Measurements from ENCODE around the gene PLOD3. TPM values are rescaled to one million over a fixed set of nuclear protein-coding genes. Genes with fewer than 3 reads are reported as not detected.

The PLOD3 gene
- total and polyA plus RNA-seq, 9 of the 15 experiments (the other 6 are each of a cell fraction or from before 2014, with no cell fraction given), result 2.8 to 101 (median 30.9) TPM

DNA sequence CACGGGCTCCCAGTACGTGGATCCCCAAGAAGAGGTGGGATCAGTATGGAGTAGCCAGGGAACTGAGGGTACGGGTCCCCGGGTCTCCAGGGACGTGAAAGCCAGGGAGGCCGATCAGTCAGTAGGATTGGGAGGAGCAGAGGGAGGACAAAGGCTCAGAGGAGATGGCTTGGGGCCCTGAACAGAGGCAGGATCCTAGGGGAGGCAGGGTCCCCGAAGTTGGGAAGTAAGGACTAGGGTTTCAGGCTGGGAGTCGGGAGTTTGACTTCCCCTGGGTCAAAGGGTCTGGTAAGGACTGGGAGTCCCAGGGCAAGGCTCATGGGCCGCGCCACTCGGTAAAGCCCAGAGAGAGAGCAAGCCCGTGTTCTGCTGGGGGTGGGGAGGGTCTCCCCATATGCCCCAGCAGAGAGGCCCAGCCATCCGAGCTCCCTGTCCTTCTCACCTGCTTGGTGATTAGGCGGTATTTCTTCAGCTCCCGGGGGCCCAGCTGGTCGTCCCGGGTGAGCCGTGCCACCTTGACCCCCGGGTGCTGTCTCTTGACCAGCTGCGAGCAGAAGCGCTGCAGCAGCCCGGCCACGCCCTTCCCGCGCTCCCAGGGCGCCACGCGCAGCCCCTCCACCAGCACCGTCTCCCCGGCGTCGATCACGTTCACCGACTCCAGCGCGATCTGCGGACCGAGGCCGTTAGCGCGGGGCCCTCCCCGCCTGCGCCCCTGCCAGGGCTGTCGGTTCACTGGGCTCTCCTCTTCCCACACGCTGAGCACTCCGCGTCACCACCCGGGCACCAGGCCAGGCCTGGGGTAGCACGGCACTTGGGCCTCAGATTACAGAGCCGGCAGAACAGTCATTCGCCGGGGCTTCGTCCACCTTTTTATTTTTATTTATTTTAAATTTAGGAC is 44.3 kb downstream of the PLOD3 start:
- intact Hi-C loops (cut with micrococcal nuclease) (no loop called here), in situ Hi-C loops (cut with MboI) (no loop called here)
- peaks cover 21 to 48% of the 10 kb centered on the region in 2 experiments for H3K4me1 ChIP-seq (replicated peaks in 1 of 2; ENCODE audit: control insufficient read depth in 2 of 2, insufficient read depth in 2 of 2, low read length in 2 of 2)
- H3K4me2 ChIP-seq (ENCODE audit: insufficient read depth, low read length), result peak overlapping the region; percentile 57
- H3K9ac ChIP-seq (ENCODE audit: insufficient read depth in 1 of 2, low read depth in 2 of 2, low read length in 2 of 2), result peak overlapping the region in 1 of 2 experiments; percentile 84; a peak in 2 of 4 replicates
- WGBS (ENCODE audit: insufficient coverage, low coverage, missing lambda C conversion rate), result 19% methylated on average over 53 of the region's 53 CpGs
- FAIRE-seq (no peak), DNase-seq (ENCODE audit: extremely low read depth in 1 of 4, low spot score in 3 of 4) (peak; percentile 41 to 60 (median 52)), ATAC-seq (peak; percentile 13)
- H3K9me1 ChIP-seq (ENCODE audit: control insufficient read depth, insufficient read depth, low read length), result peaks cover 6% of the 10 kb centered on the region
- no peaks in the 10 kb centered on the region for H3K9me3 ChIP-seq (replicated peaks; ENCODE audit: control insufficient read depth, insufficient read depth, low read depth, low read length)
- H2AFZ ChIP-seq (ENCODE audit: low read depth, low read length), result peak overlapping the region; percentile 92
- H4K20me1 ChIP-seq (replicated peaks; ENCODE audit: control insufficient read depth, insufficient read depth, low read length), result peaks cover 14% of the 10 kb centered on the region
- BruUV-seq (replicated peaks), result no TSS peak
- peaks cover 36 to 46% of the 10 kb centered on the region in 2 experiments; a peak in 4 of 5 replicates for H3K27me3 ChIP-seq (ENCODE audit: control insufficient read depth in 2 of 2, insufficient read depth in 2 of 2, low read length in 2 of 2)
- no peak overlapping the region for H3K27ac ChIP-seq (ENCODE audit: extremely low read depth, low read depth, low read length)
- POLR2A ChIA-PET, result interaction anchor here (0.7 to 1.0 kb wide), 8 partner anchors 7 to 728 kb away, joined by 3 to 5 read pairs (median 4); partner anchors contain the start of genes PLOD3, VGF and ZNHIT1
- CTCF ChIA-PET (ENCODE audit: low intra/inter-chr PET ratio), result interaction anchor here (1.1 kb wide), 1 partner anchor 109 kb away, joined by 3 read pairs; no protein-coding TSS in a partner anchor
- no peak overlapping the region for H3K4me3 ChIP-seq
- H3K36me3 ChIP-seq (ENCODE audit: control insufficient read depth, insufficient read depth, low read length), result no peaks in the 10 kb centered on the region
- H3K79me2 ChIP-seq (ENCODE audit: control insufficient read depth, insufficient read depth, low read length), result no peaks in the 10 kb centered on the region
- TF ChIP-seq JUN (IDR thresholded peaks at IDR 0.05; ENCODE audit: borderline replicate concordance, low read depth, low read length) (no peak), JUN (CRISPR knock-in tag; IDR thresholded peaks at IDR 0.05; ENCODE audit: borderline replicate concordance) (0 out of 2 replicates have a peak, but pooled peaks have one; percentile 18), ZNF830 (CRISPR knock-in tag; IDR thresholded peaks at IDR 0.05) (peak; percentile 20; the same call in 1 of the 2 replicates), E2F3 (CRISPR knock-in tag; IDR thresholded peaks at IDR 0.05) (0 out of 2 replicates have a peak, but pooled peaks have one; percentile 27), ZBTB7A (IDR thresholded peaks at IDR 0.05; ENCODE audit: borderline replicate concordance, control insufficient read depth, low read depth, low read length) (peak; percentile 16; the same call in 1 of the 2 replicates), ZNF253 (CRISPR knock-in tag; conservative IDR thresholded peaks at IDR 0.05) (no peak), NFIC (IDR thresholded peaks at IDR 0.05) (peak; percentile 74), HNRNPL (IDR thresholded peaks at IDR 0.05; ENCODE audit: low read depth, low read length) (peak; percentile 64; the same call in 1 of the 2 replicates), NRF1 (conservative IDR thresholded peaks at IDR 0.05 in 1 of 2, IDR thresholded peaks at IDR 0.05 in 1 of 2) (peak in 1 of 2 experiments; percentile 42; a peak in 1 of 4 replicates), BHLHE40 (IDR thresholded peaks at IDR 0.05; ENCODE audit: low read length) (0 out of 2 replicates have a peak, but pooled peaks have one; percentile 16), SLC30A9 (CRISPR knock-in tag; IDR thresholded peaks at IDR 0.05) (no peak), CREB1 (IDR thresholded peaks at IDR 0.05) (no peak), CREB1 (CRISPR knock-in tag; IDR thresholded peaks at IDR 0.05) (no peak; the same call in 1 of the 2 replicates), TBP (optimal IDR thresholded peaks at IDR 0.05; ENCODE audit: low read depth, low read length) (peak; percentile 7)
- TF ChIP-seq, protein P1, sequence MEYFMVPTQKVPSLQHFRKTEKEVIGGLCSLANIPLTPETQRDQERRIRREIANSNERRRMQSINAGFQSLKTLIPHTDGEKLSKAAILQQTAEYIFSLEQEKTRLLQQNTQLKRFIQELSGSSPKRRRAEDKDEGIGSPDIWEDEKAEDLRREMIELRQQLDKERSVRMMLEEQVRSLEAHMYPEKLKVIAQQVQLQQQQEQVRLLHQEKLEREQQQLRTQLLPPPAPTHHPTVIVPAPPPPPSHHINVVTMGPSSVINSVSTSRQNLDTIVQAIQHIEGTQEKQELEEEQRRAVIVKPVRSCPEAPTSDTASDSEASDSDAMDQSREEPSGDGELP (CRISPR knock-in tag; IDR thresholded peaks at IDR 0.05; ENCODE audit: borderline replicate concordance), result peak; percentile 21; the same call in 1 of the 2 replicates
- TF ChIP-seq, protein P2, sequence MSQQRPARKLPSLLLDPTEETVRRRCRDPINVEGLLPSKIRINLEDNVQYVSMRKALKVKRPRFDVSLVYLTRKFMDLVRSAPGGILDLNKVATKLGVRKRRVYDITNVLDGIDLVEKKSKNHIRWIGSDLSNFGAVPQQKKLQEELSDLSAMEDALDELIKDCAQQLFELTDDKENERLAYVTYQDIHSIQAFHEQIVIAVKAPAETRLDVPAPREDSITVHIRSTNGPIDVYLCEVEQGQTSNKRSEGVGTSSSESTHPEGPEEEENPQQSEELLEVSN (IDR thresholded peaks at IDR 0.05; ENCODE audit: borderline replicate concordance in 1 of 2, extremely low read depth in 1 of 2, insufficient read depth in 1 of 2, insufficient read length in 1 of 2, low read depth in 1 of 2, low read length in 1 of 2, poor library complexity in 1 of 2, severe bottlenecking in 1 of 2), result peak; percentile 55 to 78

All from K562 (cell line).